Thyroid gland (tissue), 4 donors: Measurements from ENCODE around the gene TXN.

Experiments used
- CTCF ChIP-seq, 6 experiments: fragments of 200-600 bp in 3 of 6; fragments of 450-650 bp in 3 of 6; sonication (generic) in 3 of 6; IDR thresholded peaks; one replicate each; pipeline ENCODE4 v1.5.1; 2016 to 2019; ENCODE audit warnings: antibody characterized with exemption in 6 of 6, mild to moderate bottlenecking in 2 of 6, inconsistent platforms in 1 of 6, moderate library complexity in 1 of 6
- POLR2A ChIP-seq, 2 donors: fragments of 450-650 bp; IDR thresholded peaks; one replicate each; pipeline ENCODE4 v1.6.1; 2017; ENCODE audit warnings: antibody characterized with exemption in 2 of 2, mild to moderate bottlenecking in 2 of 2, moderate library complexity in 1 of 2

DNA sequence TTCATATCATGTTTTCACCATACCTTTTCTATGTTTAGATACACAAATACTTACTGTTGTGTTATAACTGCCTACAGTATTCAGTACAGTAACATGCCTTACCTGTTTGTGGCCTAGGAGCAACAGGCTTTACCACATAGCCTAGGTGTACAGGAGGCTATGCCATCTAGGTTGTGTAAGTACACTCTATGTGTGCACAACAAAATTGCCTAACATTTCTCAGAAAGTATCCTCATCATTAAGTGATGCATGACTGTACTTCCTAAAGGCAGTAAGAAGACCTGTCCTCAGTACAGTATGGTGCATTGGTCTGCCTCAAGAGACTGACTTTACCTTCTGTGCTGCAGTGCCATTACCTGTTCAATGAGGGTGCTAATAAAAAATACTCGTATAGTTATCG, 7.9 kb downstream of the TXN start:
- no peak for TF ChIP-seq CTCF (IDR thresholded peaks at IDR 0.05)
- no peak for TF ChIP-seq POLR2A (IDR thresholded peaks at IDR 0.05)
